Glutamatergic neuron (in vitro differentiated cells): ENCODE measurements around the gene WNT3A. TPM values are rescaled to one million over a fixed set of nuclear protein-coding genes. Genes with fewer than 3 reads are reported as not detected.

ENCODE experiments used
- DNase-seq: peaks from one replicate; pipeline ENCODE4 v3.0.0; 2022
- H3K27ac Mint-ChIP-seq: one replicate; pipeline ENCODE4 v1.8.0; 2020; ENCODE audit warnings: mild to moderate bottlenecking, mixed read lengths, inconsistent platforms; ENCODE audit not compliant: unreplicated experiment
- H3K27me3 Mint-ChIP-seq: one replicate; pipeline ENCODE4 v1.8.0; 2020; ENCODE audit warnings: mild to moderate bottlenecking, moderate library complexity, mixed read lengths, inconsistent platforms; ENCODE audit not compliant: unreplicated experiment
- H3K36me3 Mint-ChIP-seq: one replicate; pipeline ENCODE4 v1.8.0; 2020; ENCODE audit warnings: mild to moderate bottlenecking, mixed read lengths, inconsistent platforms; ENCODE audit not compliant: unreplicated experiment
- H3K4me1 Mint-ChIP-seq: one replicate; pipeline ENCODE4 v1.8.0; 2020; ENCODE audit warnings: mild to moderate bottlenecking, low read depth, mixed read lengths, inconsistent platforms; ENCODE audit not compliant: unreplicated experiment
- H3K4me3 Mint-ChIP-seq: one replicate; pipeline ENCODE4 v1.8.0; 2020; ENCODE audit warnings: mild to moderate bottlenecking, mixed read lengths, inconsistent platforms; ENCODE audit not compliant: unreplicated experiment
- H3K9me3 Mint-ChIP-seq: one replicate; pipeline ENCODE4 v1.8.0; 2020; ENCODE audit warnings: mild to moderate bottlenecking, moderate library complexity, mixed read lengths, inconsistent platforms; ENCODE audit not compliant: unreplicated experiment
- CTCF ChIP-seq: fragments of 200-600 bp; sonication (generic); IDR thresholded peaks from one replicate; pipeline ENCODE4 v1.5.0; 2021; ENCODE audit not compliant: partially characterized antibody, unreplicated experiment
- total RNA-seq: library from RNA; stranded (reverse); fragmentation: NEBNext Ultra II Directional; extraction: Animal tissue kit (Norgen Biotek cat#: 25700); gene quantifications from one replicate; pipeline ENCODE4 v1.2.1, GENCODE V29; 2021; ENCODE audit not compliant: unreplicated experiment

Gene WNT3A
- total RNA-seq, 1 donor from 2014 or later, result not detected

- Mint-ChIP-seq H3K4me1 (no peaks in the 10 kb centered on the region), H3K36me3 (peaks cover 7% of the 10 kb centered on the region), H3K4me3 (no peak overlapping the region), H3K9me3 (peaks cover 3% of the 10 kb centered on the region), H3K27me3 (peaks cover 5% of the 10 kb centered on the region), H3K27ac (no peak overlapping the region)
- no peak for TF ChIP-seq CTCF
- DNase-seq, result no peak
Measured at GRCh38 chr1:228033376-228033775, 26.6 kb downstream of the WNT3A start.

GRCh38 chr1:228034954-228035837, 28.4 kb downstream of the WNT3A start:
- no peak for TF ChIP-seq CTCF

GRCh38 chr1:228035844-228036243, 29.0 kb downstream of the WNT3A start:
- H3K27ac Mint-ChIP-seq, result no peak overlapping the region
- no peaks in the 10 kb centered on the region for H3K4me1 Mint-ChIP-seq
- DNase-seq, result no peak
- TF ChIP-seq CTCF, result no peak
- H3K9me3 Mint-ChIP-seq, result peaks cover 3% of the 10 kb centered on the region
- no peak overlapping the region for H3K4me3 Mint-ChIP-seq
- peaks cover 13% of the 10 kb centered on the region for H3K27me3 Mint-ChIP-seq
- H3K36me3 Mint-ChIP-seq, result peaks cover 7% of the 10 kb centered on the region

More at GRCh38 chr1:228034954-228035837, 28.4 kb downstream of the WNT3A start:
- DNase-seq, result no peak
- Mint-ChIP-seq H3K27me3 (peaks cover 12% of the 10 kb centered on the region), H3K4me3 (no peak overlapping the region), H3K9me3 (peaks cover 3% of the 10 kb centered on the region), H3K4me1 (no peaks in the 10 kb centered on the region), H3K36me3 (peaks cover 7% of the 10 kb centered on the region), H3K27ac (no peak overlapping the region)

GRCh38 chr1:228036701-228037231, 30.0 kb downstream of the WNT3A start:
- Mint-ChIP-seq H3K4me3 (no peak overlapping the region), H3K4me1 (no peaks in the 10 kb centered on the region), H3K27ac (no peak overlapping the region), H3K9me3 (peaks cover under 1% of the 10 kb centered on the region), H3K36me3 (peaks cover 7% of the 10 kb centered on the region), H3K27me3 (peaks cover 13% of the 10 kb centered on the region)
- no peak for DNase-seq
- TF ChIP-seq CTCF, result no peak
